ENCODE measurements around the gene WBP11.

The WBP11 gene

GRCh38 chr12:14803011-14803829 is at the start of gene WBP11, which contains the start of gene C12orf60:
Gene WBP11 (minus strand): TSS chr12:14803478. CDS start chr12:14801383, 2,095 bp downstream.
Gene C12orf60 (plus strand): TSS chr12:14803670. CDS start chr12:14822936, 19,266 bp downstream.
- peak; percentile 100 for FAIRE-seq

DNA sequence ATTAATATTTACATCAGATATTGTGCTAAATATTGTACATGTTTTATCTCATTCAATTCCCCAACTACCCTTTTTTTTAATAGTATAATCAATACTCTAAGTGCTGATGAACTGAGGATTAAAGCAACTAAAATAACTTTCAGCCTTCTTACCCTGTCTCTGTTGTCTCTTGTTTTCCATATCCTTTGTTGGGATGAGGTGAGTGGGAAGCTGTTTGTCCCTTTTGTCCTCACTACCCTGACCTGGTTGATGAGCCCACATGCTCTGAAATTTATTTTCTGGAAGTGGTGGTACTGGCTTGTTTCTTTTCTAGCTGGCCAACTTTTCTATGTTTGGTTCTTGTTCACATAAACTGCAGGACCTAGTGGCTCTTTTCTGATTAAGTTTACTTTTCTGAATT is 49.6 kb upstream of the WBP11 start:
- no peak for FAIRE-seq

- FAIRE-seq = no peak
These were observed 47.8 kb upstream of the WBP11 start for GRCh38 chr12:14850929-14851663.

GRCh38 chr12:14849661-14850060 is 46.4 kb upstream of the WBP11 start:
- no peak for FAIRE-seq

DNA sequence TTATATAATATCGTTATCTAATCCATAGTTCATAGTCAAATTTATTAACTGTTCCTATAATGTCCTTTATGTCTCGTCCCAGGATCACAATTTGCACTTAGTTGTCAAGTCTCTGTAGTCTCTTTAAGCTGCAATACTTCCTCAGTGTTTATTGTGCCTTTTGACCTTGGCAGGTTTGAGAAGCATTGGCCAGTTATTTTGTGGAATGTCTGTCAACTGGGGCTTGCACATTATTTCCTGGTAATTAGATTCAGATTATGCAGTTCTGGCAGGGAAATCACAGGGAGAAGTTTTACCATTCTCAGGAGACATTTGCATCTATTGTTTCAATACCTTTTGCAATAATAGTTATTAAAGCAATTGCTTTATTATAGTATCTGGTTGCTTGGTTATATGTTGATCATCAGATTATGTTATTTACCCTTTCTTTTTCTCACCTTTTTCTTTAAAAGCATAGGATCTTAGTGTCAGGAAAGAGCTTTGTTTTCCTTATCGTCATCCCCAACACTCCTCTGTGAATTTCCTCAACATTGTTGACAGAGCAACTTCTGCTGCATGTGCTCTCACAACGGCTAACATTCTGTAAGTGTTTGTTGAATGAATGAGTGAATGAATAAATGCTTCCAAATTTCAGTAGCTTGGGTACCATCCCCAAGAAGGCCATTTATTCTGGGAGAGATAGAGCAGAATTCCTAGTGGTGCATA is 43.8 kb upstream of the WBP11 start:
- FAIRE-seq = no peak

- FAIRE-seq = no peak
These were observed 42.8 kb upstream of the WBP11 start for GRCh38 chr12:14846042-14846587.

- FAIRE-seq = peak; percentile 77
These were observed 42.1 kb upstream of the WBP11 start for GRCh38 chr12:14845350-14845750.

DNA sequence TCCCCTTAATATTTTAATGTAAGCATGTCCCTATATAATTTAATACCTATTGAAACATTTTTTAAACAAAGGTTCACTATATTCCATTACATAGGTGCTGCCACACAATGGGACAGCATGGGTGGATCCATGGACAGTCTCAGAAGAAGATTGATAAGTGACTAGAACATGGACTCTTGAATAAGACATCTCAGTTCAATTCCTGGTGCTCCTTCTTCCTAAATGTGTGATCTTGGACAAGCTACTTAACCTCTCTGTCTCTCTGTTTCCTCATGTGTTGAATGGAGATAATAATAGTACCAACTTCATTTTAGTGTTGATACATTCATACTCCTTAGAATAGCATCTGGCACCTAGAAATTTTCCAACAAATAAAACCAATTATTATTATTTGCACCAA is 41.1 kb upstream of the WBP11 start:
- no peak for FAIRE-seq

- no peak for FAIRE-seq
These were observed 40.2 kb upstream of the WBP11 start, which contains the start of gene ART4 for GRCh38 chr12:14843425-14843887. Gene ART4 (minus strand): TSS chr12:14843526. CDS start chr12:14843113, 413 bp downstream.

- FAIRE-seq = no peak
These were observed 39.0 kb upstream of the WBP11 start for GRCh38 chr12:14842315-14842714.

DNA sequence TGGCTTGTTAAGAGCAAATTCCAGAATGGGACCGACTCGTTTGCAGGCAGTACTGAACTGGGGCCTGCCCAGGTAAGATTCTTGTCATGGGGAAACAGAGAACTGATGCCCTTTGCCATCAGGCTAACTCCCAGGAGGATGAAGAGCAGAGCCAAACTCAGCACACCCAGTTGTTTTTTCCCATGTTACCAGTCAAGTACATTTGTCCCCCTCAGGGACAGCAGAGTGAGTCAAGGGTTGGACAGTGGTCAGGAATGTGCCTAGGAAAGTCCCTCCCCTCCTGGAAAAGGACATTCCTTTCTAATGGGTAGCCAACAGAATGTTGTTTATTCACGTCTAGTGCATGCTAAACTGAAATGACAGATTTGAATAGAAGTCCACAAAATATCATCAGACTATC is 38.5 kb upstream of the WBP11 start:
- FAIRE-seq = no peak

DNA sequence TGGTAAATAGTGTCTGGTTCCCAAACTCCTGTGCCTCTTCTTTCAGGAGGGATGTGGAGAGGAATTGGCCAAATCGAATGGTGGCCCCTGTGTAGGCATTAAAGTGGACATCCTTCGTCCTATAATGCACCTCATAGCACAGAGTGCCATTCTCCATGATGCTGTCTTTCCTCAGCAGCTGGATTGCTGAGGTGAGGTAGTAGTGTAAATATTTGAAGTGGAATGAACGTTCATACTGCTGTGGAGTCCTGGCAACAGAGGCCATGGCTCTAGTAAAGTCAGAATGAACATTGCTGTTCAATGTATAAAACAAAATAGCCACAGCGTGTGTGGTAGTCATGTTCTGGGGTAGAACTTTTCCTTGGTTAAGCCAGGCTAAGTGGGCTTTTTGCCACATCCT is 37.3 kb upstream of the WBP11 start:
- no peak for FAIRE-seq

DNA sequence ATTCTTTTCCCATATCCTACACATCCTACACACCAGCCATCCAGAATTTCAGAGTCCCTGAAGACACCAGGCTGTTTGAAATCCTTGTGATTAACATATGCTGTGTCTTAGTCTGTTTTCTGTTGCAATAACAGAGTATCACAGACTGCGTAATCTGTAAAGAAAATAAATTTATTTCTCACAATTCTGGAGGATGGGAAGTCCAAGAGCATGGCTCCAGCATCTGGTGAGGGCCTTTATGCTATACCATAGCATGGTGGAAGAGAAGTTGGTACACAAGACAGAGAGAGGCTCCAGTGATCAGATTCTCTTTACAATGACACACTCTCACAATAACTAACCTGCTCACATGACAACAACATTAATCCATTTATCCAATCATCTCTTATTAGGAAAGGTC is 36.0 kb upstream of the WBP11 start:
- FAIRE-seq = no peak

- no peak for FAIRE-seq
These were observed 33.3 kb upstream of the WBP11 start for GRCh38 chr12:14836336-14837210.

DNA sequence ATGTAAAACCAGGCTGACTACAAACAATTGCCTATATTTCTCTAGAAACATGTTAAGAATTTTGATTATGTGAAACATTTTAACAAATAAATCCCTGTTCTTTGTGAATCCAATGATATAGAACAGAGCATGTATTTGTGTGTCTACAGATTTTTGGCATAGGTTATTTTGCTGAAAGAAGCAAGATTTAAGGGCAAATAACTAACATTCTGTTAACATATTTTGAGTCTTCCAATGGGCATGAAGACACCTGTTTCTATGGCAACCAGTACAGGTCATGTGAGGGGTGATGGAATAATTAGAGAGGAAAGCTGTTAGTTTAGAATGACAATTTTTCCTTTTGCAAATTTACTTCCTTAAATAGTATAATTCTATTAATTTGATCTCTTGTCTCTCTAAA is 31.2 kb upstream of the WBP11 start:
- FAIRE-seq = no peak

DNA sequence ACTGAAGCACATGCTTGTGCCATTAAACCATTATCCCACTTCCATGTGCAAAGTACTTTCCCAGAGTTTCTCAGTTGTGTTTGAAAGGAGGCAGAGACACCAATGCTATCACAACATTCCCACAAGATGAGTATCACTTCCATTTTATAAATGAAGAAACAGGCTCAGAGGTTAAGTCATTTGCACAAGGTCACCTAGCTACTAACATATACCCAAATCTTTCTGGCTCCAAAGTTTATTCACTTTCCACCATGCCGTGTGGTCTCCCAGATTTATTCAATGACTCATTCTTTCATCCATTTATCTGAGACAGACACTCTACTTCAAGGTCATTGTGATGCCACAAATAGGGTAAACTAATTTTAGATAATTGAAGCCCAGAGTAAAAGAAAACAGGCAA is 30.7 kb upstream of the WBP11 start:
- FAIRE-seq = no peak

GRCh38 chr12:14833336-14833735 is 30.1 kb upstream of the WBP11 start:
- FAIRE-seq = no peak

GRCh38 chr12:14828892-14829291 is 25.6 kb upstream of the WBP11 start:
- FAIRE-seq = no peak

- FAIRE-seq = no peak
These were observed 23.8 kb upstream of the WBP11 start for GRCh38 chr12:14827043-14827442.

DNA sequence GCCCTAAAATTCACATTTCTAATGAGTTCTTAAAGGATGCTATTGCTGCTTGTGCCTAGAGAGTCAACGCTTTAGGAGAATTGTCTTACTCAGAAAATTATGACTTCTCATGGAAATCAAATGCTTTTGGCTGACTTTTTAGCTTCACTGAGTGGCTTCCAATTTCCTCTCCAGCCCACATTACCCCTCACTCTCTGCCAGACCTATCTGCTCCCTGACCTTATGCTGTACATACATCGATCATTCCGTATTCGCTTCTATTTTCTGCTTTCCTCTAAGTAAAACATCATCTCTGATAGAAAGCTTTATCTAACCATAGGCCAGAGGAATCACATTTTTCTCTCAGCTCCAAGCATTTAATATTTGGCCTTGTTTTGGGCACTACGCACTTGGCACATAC is 23.2 kb upstream of the WBP11 start:
- FAIRE-seq = no peak

- no peak for FAIRE-seq
These were observed 22.0 kb upstream of the WBP11 start for GRCh38 chr12:14825256-14825655.
